H9 (cell line): ENCODE measurements around the gene GSE1. TPM values are rescaled to one million over a fixed set of nuclear protein-coding genes. Genes with fewer than 3 reads are reported as not detected.

Experiments used
- DNase-seq: peaks from one replicate; pipeline ENCODE4 v3.0.0-alpha.2; 2017
- H2AFZ ChIP-seq: one replicate; pipeline ENCODE4 v1.6.1; 2013; ENCODE audit warnings: mild to moderate bottlenecking, low read length, control low read depth, moderate library complexity
- H2AK5ac ChIP-seq: 2 replicates; pipeline ENCODE4 v1.6.1; 2013; ENCODE audit warnings: low read length, control low read depth, mixed read lengths; ENCODE audit not compliant: insufficient read length
- H2BK120ac ChIP-seq: one replicate; pipeline ENCODE4 v1.6.1; 2013; ENCODE audit warnings: low read depth, mild to moderate bottlenecking, low read length, control low read depth, inconsistent platforms; ENCODE audit not compliant: poor library complexity, severe bottlenecking
- H2BK12ac ChIP-seq: 2 replicates; pipeline ENCODE4 v1.6.1; 2013; ENCODE audit warnings: low read length, control low read depth, mixed read lengths, low read depth; ENCODE audit not compliant: insufficient read length
- H2BK15ac ChIP-seq: 2 replicates; pipeline ENCODE4 v1.6.1; 2013; ENCODE audit warnings: low read depth, low read length, control low read depth
- H2BK20ac ChIP-seq: one replicate; pipeline ENCODE4 v1.6.1; 2013; ENCODE audit warnings: low read depth, mild to moderate bottlenecking, low read length, control low read depth, inconsistent platforms; ENCODE audit not compliant: poor library complexity, severe bottlenecking
- H2BK5ac ChIP-seq: 2 replicates; pipeline ENCODE4 v1.6.1; 2013; ENCODE audit warnings: low read length, control low read depth, mixed read lengths; ENCODE audit not compliant: insufficient read length
- H3K14ac ChIP-seq: 2 replicates; pipeline ENCODE4 v1.6.1; 2013; ENCODE audit warnings: low read length, control low read depth; ENCODE audit not compliant: insufficient read depth
- H3K18ac ChIP-seq: 2 replicates; pipeline ENCODE4 v1.6.1; 2013; ENCODE audit warnings: low read depth, mild to moderate bottlenecking, mixed read lengths, low read length, control low read depth; ENCODE audit not compliant: insufficient read length
- H3K23ac ChIP-seq: 2 replicates; pipeline ENCODE4 v1.6.1; 2013; ENCODE audit warnings: low read length, control low read depth, mixed read lengths, low read depth; ENCODE audit not compliant: insufficient read length
- H3K23me2 ChIP-seq: 2 replicates; pipeline ENCODE4 v1.6.1; 2013; ENCODE audit warnings: low read depth, mild to moderate bottlenecking, mixed read lengths, low read length, control low read depth; ENCODE audit not compliant: insufficient read length, poor library complexity, severe bottlenecking
- H3K27ac ChIP-seq: 2 replicates; pipeline ENCODE4 v1.5.1; 2013; ENCODE audit warnings: low read length, control low read depth, mixed read lengths, low read depth; ENCODE audit not compliant: insufficient read length
- H3K27me3 ChIP-seq: 2 replicates; pipeline ENCODE4 v1.6.1; 2013; ENCODE audit warnings: low read length, control low read depth, inconsistent platforms; ENCODE audit not compliant: insufficient read depth
- H3K4ac ChIP-seq: 2 replicates; pipeline ENCODE4 v1.6.1; 2013; ENCODE audit warnings: low read depth, mild to moderate bottlenecking, control low read depth, inconsistent platforms, low read length, moderate library complexity
- H3K4me1 ChIP-seq: 2 replicates; pipeline ENCODE4 v1.6.1; 2013; ENCODE audit warnings: low read length, control low read depth, inconsistent platforms; ENCODE audit not compliant: insufficient read depth
- H3K4me2 ChIP-seq: 2 replicates; pipeline ENCODE4 v1.6.1; 2013; ENCODE audit warnings: low read length, control low read depth, mixed read lengths; ENCODE audit not compliant: insufficient read length, insufficient read depth
- H3K56ac ChIP-seq: 2 replicates; pipeline ENCODE4 v1.6.1; 2013; ENCODE audit warnings: low read depth, mild to moderate bottlenecking, mixed read lengths, low read length, control low read depth; ENCODE audit not compliant: insufficient read length
- H3K79me1 ChIP-seq: 2 replicates; pipeline ENCODE4 v1.6.1; 2013; ENCODE audit warnings: low read depth, mild to moderate bottlenecking, moderate library complexity, low read length, control low read depth, inconsistent platforms; ENCODE audit not compliant: insufficient read depth, poor library complexity, severe bottlenecking
- H3K79me2 ChIP-seq: 2 replicates; pipeline ENCODE4 v1.6.1; 2013; ENCODE audit warnings: low read length, control low read depth, inconsistent platforms; ENCODE audit not compliant: insufficient read depth
- H3K9ac ChIP-seq: 2 replicates; pipeline ENCODE4 v1.6.1; 2013; ENCODE audit warnings: low read length, control low read depth, mixed read lengths; ENCODE audit not compliant: insufficient read length; ENCODE audit errors: extremely low read depth
- H3K9me3 ChIP-seq: one replicate; pipeline ENCODE4 v1.6.1; 2013; ENCODE audit warnings: low read depth, low read length, inconsistent platforms; ENCODE audit not compliant: control insufficient read depth
- H3T11ph ChIP-seq: one replicate; pipeline ENCODE4 v1.6.1; 2013; ENCODE audit warnings: mild to moderate bottlenecking, low read length, control low read depth, inconsistent platforms
- H4K20me1 ChIP-seq: one replicate; pipeline ENCODE4 v1.6.1; 2013; ENCODE audit not compliant: control insufficient read depth, insufficient read length, insufficient read depth
- H4K5ac ChIP-seq: 2 replicates; pipeline ENCODE4 v1.6.1; 2013; ENCODE audit warnings: low read depth, mild to moderate bottlenecking, mixed read lengths, low read length, control low read depth; ENCODE audit not compliant: insufficient read length
- H4K8ac ChIP-seq: replicated peaks from 2 replicates; pipeline ENCODE4 v1.6.1; 2013; ENCODE audit warnings: low read length, control low read depth, mixed read lengths, low read depth; ENCODE audit not compliant: insufficient read length
- H4K91ac ChIP-seq: 2 replicates; pipeline ENCODE4 v1.6.1; 2013; ENCODE audit warnings: low read depth, mild to moderate bottlenecking, moderate library complexity, mixed read lengths, low read length, control low read depth; ENCODE audit not compliant: insufficient read length
- H3K27ac Mint-ChIP-seq, 3 experiments: 2 replicates in 2 of 3; 3 replicates in 1 of 3; pipeline ENCODE4 v1.8.0; 2020 to 2021; ENCODE audit warnings: mixed read lengths in 3 of 3, mild to moderate bottlenecking in 1 of 3, moderate library complexity in 1 of 3
- H3K27me3 Mint-ChIP-seq: 2 replicates; pipeline ENCODE4 v1.8.0; 2021; ENCODE audit warnings: low read depth, mild to moderate bottlenecking, moderate library complexity, mixed read lengths
- H3K36me3 Mint-ChIP-seq, 3 experiments: 2 replicates in 2 of 3; 3 replicates in 1 of 3; pipeline ENCODE4 v1.8.0; 2020 to 2021; ENCODE audit warnings: low read depth in 3 of 3, mixed read lengths in 3 of 3; ENCODE audit not compliant: insufficient read depth in 1 of 3
- H3K4me1 Mint-ChIP-seq, 2 experiments: 2 replicates each; pipeline ENCODE4 v1.8.0; 2020; ENCODE audit warnings: mixed read lengths in 2 of 2
- H3K4me3 Mint-ChIP-seq, 2 experiments: 2 replicates in 1 of 2; 3 replicates in 1 of 2; pipeline ENCODE4 v1.8.0; 2020 to 2021; ENCODE audit warnings: mild to moderate bottlenecking in 2 of 2, mixed read lengths in 2 of 2, moderate library complexity in 1 of 2
- H3K9me3 Mint-ChIP-seq, 2 experiments: 2 replicates in 1 of 2; 3 replicates in 1 of 2; pipeline ENCODE4 v1.8.0; 2020; ENCODE audit warnings: mild to moderate bottlenecking in 2 of 2, mixed read lengths in 2 of 2, moderate library complexity in 1 of 2
- CTCF ChIP-seq: fragments of 200-600 bp; sonication (generic); conservative IDR thresholded peaks from 3 replicates; pipeline ENCODE4 v1.8.0; 2021; ENCODE audit warnings: antibody characterized with exemption, mild to moderate bottlenecking
- WGBS: extraction: QIAGEN DNeasy Blood & Tissue Kit; methylation state at CpG from one replicate; pipeline ENCODE4 v1.1.7; 2013; ENCODE audit warnings: missing lambda C conversion rate, low lambda C conversion rate, mixed read lengths; ENCODE audit not compliant: insufficient read length; ENCODE audit errors: extremely low coverage; 5-methylcytosine and 5-hydroxymethylcytosine counted together
- total RNA-seq: library from RNA; stranded (reverse); gene quantifications from 2 replicates; pipeline ENCODE4 v1.2.1, GENCODE V29; 2021

The GSE1 gene
- total RNA-seq, 1 experiment from 2014 or later: 125 TPM

GRCh38 chr16:85681255-85681654 lies 68.1 kb downstream of the GSE1 start:
- Mint-ChIP-seq H3K4me3 (no peak overlapping the region), H3K9me3 (no peaks in the 10 kb centered on the region), H3K27me3 (no peaks in the 10 kb centered on the region; the same call in 1 of the 2 replicates), H3K4me1 (peaks cover 5 to 6% of the 10 kb centered on the region in 2 experiments), H3K36me3 (peaks cover 16 to 83% (median 65%) of the 10 kb centered on the region in 3 experiments; a peak in 6 of 7 replicates), H3K27ac (peak overlapping the region in 1 of 3 experiments; percentile 11; a peak in 1 of 7 replicates)
- H3K79me1 ChIP-seq: no peaks in the 10 kb centered on the region
- no peak overlapping the region for H2BK12ac ChIP-seq
- no peaks in the 10 kb centered on the region for H3K23me2 ChIP-seq
- no peak overlapping the region for H4K91ac ChIP-seq
- no peak overlapping the region for H2BK5ac ChIP-seq
- no peak overlapping the region for H3K23ac ChIP-seq
- no peak overlapping the region for H2AK5ac ChIP-seq
- H2BK20ac ChIP-seq: no peak overlapping the region
- H3K9me3 ChIP-seq: no peaks in the 10 kb centered on the region
- no peak overlapping the region for H3K4ac ChIP-seq
- H3K9ac ChIP-seq: no peak overlapping the region
- no peak overlapping the region for H2BK15ac ChIP-seq
- no peak overlapping the region for H3K27ac ChIP-seq
- H4K20me1 ChIP-seq: no peaks in the 10 kb centered on the region
- no peaks in the 10 kb centered on the region for H3K27me3 ChIP-seq
- no peak for TF ChIP-seq CTCF
- peaks cover 3% of the 10 kb centered on the region; the same call in 1 of the 2 replicates for H3K79me2 ChIP-seq
- no peaks in the 10 kb centered on the region for H3K4me1 ChIP-seq
- H3T11ph ChIP-seq: no peak overlapping the region
- DNase-seq: no peak
- H2BK120ac ChIP-seq: no peak overlapping the region
- H3K14ac ChIP-seq: no peak overlapping the region
- no CpG with 5 or more reads among the region's 8 CpGs for WGBS
- H4K8ac ChIP-seq: no peak overlapping the region
- no peak overlapping the region for H3K4me2 ChIP-seq
- no peak overlapping the region for H2AFZ ChIP-seq
- H4K5ac ChIP-seq: no peak overlapping the region
- no peak overlapping the region for H3K56ac ChIP-seq
- no peak overlapping the region for H3K18ac ChIP-seq
